HG03442 (cell line): Measurements from ENCODE around the gene PRPSAP1.
"Not testable (repeated sequence)": the region's sequence is repeated elsewhere in the genome, so short reads cannot be mapped to it uniquely, and the experiment has no call there.

Source experiments
- ATAC-seq: cut with Tn5 transposase; IDR thresholded peaks from one replicate; pipeline ENCODE4 v1.9.1; 2021; ENCODE audit warnings: mild to moderate bottlenecking, moderate library complexity; ENCODE audit not compliant: unreplicated experiment

Gene PRPSAP1

DNA sequence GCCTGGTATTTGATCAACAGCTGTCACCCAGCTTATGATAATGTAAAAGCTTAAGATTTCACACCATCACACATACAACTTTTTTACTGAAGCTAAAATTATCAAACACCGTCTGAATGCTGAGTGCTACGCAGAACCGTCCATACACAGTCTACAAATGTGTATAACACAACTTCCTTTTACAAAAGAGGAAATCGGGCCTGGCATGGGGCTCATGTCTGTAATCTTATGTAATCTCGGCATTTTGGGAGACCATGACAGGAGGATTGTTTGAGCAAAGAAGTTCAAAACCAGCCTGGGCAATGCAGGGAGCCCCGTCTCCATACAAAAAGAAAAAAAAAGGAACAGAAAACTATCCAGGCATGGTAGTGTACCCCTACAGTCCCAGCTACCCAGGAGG lies 26.0 kb downstream of the PRPSAP1 start:
- no peak for ATAC-seq

DNA sequence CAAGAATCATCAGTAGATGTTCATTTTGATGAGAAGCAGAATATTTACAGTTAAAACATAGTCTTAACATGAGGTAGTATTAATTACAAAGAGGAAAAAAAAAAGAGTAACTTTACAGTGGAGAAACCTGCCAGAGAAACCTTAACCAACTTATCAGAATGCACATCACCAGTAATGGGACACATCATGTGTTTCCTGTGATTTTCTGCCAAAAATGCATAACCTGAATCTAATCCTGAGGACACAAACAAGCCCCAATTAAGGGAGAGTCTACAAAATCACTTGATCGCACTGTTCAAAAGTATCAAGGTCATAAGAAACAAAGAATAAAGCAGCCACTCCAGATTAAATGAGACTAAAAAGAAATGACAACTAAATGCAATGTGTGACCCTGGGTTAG lies 27.4 kb downstream of the PRPSAP1 start:
- no peak for ATAC-seq

DNA sequence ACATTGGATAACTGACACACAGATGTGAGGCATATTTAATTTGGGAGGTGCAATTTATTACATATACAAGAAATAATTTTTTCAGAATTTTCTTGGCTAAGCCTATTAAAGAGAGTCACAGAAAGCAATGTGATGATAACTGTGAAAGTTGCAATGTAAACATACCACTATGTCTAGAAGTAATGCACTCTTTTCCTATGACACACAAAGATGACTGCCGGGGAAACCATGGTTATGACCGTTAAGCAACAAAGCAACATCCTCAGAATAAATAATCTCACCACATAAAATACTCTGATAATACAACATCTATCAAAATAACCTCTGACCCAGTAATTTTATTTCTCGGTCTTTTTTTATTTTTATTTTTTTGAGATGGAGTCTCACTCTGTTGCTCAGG lies 35.1 kb downstream of the PRPSAP1 start:
- ATAC-seq = no peak

DNA sequence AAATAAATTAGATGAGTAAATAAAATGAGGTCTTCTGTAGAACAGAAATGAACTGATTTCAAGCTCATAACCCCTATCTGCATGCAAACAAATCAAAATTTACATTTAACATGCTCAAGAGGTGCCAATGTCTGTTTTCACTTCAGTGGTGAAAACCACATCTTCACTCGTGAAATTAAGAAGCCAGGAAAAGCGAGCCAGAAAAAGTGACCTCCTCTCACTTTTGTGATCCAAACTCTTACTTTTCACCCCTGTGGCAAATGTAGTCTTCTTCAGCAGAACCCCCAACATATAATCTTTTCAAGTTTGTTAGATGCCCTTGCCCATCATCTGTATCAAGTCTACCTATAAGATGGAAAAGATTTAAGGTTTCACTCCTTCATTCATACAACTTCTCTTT lies 36.2 kb downstream of the PRPSAP1 start:
- ATAC-seq = no peak

DNA sequence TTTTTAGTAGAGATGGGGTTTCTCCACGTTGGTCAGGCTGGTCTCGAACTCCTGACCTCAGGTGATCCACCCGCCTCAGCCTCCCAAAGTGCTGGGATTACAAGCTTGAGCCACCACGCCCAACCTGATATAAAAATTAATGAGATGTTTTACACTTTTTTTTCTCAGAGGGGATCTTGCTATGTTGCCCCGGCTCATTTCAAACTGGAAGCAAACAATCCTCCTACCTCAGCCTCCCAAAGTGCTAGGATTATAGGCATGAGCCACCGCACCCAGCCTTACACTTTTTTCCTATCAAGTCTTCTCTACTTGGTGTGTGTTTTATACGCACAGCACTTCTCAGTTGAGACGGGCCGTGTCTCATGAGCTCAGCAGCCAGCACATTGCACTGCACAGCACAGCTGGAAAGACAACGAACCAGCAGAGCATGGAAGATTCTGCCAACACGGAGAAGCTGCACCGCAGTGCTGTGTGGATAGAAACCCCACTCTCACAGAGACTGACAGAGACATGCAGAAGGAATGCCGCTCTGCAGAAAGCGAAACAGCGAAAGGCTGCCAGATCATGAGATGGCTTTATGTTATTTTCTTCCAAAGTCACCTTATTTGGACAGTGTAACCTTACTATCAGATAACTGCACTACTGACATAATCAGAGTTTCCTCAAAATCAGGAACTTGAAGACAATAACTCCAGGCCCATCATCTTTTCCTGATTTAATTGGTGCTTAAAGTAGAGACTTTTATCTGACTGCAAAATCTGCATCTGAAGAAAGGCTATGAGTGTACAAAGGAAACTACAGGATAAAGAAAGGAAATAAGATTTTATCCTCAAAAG lies 39.1 kb downstream of the PRPSAP1 start:
- no peak for ATAC-seq

DNA sequence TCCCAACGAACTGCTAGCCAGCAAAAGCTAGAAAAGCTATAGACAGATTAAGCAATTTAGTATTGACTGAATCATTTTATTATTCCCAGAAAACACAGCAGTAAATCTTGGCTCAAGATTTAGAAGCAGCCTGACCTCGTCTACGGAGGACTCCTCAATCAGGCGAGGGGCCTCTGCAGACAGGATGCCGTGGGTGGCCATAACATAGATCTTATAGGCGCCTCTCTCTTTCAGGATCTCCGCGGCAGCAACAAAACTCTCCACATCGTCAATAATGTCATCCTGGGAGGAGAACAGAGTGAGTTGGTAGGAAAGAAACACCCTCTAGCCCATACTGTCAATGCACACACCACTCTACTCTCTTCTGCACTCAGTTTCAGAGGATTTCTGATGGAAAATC lies 41.0 kb downstream of the PRPSAP1 start:
- ATAC-seq = no peak

DNA sequence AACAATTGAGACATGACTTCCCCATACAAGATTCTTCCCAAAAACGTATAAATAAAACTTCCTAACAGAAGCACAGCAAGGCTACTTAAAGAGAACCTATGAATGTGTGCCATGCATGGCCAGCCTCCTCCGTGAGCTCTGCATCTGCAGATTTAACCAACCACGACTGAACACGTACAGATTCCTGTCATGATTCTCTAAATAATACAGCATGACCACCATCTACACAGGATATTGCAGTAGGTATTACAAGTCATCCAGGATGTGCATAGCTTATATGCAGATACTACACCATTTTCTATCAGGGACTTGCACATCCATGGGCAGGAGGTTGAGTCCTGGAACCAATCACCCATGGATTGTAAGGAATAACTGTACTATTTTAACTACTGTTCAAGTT lies 44.3 kb downstream of the PRPSAP1 start:
- no peak for ATAC-seq

DNA sequence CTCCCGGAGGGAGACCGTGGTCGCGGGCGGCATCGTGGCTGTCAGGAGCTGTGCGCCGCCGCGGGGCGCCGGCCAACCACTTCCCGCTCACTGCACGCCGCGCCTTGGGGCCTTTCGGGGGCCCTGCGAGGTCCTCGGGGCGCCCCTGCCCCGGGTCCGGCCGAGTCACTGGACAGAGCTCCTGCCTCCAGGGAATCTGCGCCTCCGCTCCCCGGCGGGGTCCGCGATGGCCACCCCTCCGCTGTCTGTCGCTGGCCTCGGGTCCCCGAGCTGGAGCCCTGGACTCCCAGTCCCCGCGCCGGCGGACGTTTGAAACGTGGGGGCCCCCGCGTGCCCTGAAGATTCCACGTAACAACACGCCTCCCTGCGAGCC lies 45.8 kb downstream of the PRPSAP1 start, which contains the start of gene QRICH2:
Gene QRICH2 (minus strand): TSS at position 311 of the 373 bp plus-strand sequence. CDS start 278 bp downstream, at position 33.
- no peak for ATAC-seq

DNA sequence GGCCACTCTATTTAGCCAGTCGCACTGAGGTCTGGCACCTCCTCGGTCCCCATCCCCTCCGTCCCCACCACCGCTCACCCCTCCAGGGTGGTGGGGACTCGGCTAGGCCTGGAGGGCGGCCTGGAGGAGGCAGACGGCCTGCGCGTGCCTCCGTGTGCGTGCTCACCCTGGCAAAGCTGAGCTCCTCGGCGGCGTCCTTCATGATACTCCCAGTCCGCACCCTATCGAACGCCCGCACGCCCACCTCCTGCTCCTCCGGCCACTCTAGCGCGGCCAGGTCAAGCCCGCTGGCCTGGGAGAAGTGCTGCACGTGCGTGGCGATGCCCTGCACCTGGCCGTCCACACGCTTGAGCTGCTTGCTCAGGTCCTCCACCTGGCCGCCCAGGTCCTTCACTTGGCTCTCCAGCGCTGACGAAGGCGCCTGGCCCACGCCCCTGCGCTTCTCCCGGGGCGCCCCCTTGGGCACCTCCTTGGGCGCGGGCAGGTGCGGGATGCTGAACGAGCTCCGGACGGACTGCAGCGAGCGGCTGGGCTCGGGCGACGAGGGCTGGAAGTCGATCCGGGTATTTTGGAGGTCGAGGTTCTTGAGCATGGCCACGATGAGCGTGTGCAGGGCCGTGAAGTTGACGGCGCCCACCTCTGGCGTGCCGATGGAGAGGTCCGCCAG lies 46.3 kb downstream of the PRPSAP1 start:
- no peak for ATAC-seq

DNA sequence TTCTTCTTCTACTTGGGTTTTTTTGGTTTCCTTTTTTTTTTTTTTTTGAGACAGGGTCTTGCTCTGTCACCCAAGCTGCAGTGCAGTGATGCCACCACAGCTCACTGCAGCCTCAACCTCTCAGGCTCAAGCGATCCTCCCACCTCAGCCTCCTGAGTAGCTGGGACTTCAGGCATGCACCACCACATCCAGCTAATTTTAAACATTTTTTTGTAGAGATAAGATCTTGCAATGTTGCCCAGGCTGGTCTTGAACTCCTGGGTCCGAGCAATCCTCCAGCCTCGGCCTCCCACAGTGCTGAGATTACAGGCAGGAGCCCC lies 48.6 kb downstream of the PRPSAP1 start:
- ATAC-seq = not testable (repeated sequence)

DNA sequence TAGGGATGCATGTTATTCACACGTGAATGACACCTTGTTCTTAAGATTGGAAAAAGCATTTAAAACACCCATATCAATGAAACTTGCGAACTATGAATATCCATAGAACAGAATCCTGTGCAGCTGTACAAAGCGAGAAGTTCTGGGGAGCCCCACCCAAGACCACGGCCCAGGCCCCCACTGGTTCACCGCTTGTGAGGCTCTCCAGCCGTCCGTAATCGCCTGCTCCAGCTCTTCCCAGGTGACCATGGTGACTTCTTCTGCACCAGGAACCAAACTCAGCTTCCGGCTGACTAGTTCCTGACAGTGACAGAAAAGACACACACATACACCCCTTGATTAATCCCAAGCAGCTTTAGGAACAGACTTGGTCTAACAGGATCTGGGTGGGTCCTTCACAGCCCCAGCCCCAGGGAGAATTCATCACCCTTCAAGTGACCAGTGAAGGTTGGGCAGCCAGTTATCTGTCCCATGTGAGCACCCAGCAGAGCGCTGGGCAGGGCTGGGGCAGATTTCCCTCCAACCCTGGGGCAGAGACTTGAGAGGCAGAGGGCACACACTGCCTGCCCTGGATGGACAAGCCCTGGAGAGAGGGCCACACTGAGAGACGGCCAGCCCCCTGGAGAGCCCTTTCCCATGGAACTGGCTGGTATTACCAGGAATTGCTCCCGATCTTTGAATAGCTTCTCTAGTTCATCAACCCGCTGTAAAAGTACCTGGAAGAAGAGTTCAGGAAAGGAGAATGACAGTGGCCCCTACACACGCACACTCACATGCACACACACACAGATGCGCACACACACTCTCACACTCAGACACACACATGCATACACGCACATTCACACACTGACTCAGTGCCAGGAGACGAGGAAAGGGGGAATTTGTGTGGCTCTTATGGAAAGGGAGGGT lies 49.2 kb downstream of the PRPSAP1 start:
- ATAC-seq = no peak

DNA sequence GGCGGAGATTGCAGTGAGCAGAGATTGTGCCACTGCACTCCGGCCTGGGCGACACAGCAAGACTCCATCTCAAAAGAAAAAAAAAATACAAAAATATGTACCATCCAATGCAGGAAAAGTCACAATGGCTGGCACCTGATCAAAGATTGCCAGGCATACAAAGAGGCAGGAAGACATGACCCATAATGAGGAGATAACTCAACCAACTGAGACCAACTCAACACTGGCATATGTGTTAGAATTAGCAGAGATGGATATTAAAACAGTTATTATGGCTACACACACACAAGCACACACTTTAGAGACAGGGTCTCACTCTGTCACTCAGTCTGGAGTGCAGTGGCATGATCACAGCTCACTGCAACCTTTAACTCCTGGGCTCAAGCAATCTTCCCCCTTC lies 56.3 kb downstream of the PRPSAP1 start:
- ATAC-seq = no peak

DNA sequence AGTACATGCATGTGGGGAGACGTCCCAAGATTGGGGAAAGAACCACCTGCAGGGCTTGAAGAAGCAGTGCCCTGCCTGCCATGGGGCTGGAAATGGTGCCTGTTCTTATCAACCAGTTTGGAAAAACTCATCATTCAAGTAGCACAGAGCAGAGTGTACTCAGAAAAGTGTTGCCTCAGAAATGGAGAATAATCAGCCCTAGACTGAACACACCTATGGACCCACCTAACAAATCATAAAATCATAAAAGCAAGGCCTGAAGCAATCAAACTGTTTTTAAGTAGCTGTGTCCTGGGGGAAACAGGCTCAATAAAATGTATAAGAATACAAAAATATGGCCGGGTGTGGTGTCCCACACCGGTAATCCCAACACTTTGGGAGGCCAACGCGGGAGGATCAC lies 56.8 kb downstream of the PRPSAP1 start:
- ATAC-seq = no peak

DNA sequence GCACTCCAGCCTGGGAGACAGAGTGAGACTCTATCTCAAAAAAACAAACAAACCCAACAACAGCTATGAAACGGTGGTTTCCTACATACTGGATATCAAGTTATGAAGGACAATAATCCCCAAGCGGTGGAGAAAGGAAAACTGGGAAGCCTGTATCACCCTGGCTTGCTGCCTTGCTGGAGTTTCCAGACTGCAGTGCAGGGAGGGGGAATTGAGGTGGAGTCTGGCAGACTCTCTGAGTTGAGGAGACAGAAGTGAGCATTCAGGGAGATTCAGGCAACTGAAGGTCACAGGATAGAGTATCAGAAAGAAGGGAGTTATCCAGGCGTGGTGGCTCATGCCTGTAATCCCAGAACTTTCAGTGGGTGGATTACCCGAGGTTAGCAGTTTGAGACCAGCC lies 57.5 kb downstream of the PRPSAP1 start:
- ATAC-seq = no peak

DNA sequence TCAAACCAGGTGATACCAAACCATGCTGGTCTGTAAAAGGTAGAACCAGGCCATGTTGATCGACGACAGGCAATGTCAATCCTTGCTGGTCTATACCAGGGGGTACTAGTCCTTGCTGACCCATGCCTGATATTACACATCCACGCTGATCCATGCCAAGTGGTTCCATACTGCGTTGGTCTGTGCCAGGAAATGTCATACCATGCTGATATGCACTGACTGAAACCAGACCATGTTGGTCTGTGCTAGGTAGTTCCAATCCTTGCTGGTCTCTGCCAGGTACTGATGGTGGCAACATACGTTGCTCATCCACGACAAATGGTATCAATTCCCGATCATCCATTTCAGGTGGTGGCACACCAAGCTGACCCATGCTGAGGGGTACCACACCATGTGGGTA lies 60.6 kb downstream of the PRPSAP1 start:
- ATAC-seq = no peak

DNA sequence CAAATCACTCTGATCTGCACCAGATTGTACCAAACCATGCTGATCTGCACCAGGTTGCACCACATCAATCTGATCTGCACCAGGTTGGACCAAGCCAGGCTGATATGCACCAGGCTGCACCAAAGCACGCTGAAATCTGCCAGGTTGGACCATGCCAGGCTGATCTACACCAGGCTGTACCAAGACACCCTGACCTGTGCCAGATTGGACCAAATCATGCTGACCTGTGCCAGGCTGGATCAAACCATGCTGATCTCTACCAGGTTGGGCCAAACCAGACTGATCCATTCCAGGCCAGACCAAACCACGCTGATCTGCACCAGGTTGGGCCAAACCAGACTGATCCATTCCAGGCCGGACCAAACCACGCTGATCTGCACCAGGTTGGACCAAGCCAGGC lies 61.1 kb downstream of the PRPSAP1 start:
- no peak for ATAC-seq

DNA sequence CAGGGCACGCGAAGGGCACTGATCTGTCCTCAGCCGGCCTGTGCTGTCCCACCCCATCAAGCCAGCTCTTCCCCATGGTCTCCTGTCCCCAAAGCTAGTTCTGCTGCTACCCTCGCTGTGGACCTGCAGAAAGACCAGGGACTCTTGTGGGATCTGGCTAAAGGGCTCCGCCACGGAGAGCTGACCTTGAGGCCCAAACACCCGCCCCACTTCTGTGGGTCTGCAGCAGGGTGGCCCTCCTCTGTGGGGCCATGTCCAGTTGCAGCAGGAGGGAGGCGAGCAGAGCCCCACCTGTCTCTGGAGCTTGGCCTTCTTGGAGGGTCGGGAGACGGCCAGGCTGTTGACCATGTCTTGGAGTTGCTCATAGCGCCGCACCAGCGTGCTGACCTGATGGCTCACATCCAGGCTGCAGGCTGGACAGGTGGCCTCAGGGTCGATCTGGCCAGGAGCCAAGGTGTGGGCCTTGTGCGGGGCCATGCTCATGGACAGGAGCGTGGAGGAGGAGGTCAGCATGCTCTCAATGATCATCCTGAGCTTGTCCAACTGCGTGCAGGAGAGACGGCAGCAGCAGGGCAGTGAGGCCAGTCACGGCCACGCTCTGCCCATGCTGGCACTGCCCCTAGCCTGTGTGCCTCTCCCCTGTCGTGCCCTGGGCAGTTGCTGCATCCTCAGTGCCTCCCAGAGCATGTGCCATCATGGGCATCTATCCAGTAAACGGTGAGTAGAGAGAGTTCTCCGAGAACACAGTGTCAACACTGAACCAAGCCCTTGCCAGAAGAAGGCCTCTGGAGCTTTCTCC lies 71.9 kb downstream of the PRPSAP1 start:
- no peak for ATAC-seq

DNA sequence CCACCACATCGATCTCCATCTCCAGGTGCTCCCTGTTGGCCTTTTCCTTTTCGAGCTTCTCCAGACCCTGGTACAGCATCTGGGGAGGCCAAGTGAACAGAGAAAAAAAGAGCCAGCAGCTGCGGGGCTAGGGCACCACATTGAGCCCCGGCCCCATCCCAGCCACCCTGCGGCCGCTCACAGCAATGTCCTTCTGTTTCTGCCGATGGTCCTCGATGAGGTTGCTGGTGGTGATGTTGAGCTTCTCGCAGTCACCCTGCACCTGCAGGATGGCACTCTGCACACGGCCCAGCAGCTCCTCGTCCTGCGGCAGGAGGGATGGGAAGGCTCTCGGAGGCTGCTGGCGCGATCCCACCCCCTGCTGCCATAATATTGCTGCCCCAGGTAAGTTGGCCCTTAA lies 73.1 kb downstream of the PRPSAP1 start:
- ATAC-seq = no peak

DNA sequence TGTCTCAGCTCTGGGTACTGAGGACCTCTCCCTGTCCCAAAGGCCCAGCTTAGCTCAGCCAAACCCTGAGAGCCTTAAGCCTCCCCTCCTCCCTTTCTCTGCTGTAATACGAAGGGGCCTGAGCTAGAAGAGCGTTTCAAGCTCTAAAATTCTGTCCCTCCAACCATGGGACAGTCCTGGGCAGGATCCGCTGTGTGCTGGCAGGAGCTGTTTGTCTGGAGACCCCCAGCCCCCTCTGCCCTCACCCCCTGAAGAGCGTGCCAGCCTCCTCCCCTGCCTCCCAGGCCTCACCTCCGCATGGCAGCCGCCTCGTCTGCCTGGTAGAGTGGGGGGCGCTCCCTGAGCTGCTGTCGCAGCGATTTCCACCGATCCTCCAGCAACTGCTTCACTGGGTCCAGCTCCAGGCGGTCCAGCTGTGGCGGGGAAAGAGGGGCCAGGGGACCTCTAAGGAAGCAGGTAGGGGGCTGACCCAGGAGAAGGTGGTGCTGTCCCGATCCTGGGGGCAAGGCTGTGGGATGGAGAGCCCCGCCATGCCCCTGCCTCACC lies 73.9 kb downstream of the PRPSAP1 start:
- no peak for ATAC-seq

DNA sequence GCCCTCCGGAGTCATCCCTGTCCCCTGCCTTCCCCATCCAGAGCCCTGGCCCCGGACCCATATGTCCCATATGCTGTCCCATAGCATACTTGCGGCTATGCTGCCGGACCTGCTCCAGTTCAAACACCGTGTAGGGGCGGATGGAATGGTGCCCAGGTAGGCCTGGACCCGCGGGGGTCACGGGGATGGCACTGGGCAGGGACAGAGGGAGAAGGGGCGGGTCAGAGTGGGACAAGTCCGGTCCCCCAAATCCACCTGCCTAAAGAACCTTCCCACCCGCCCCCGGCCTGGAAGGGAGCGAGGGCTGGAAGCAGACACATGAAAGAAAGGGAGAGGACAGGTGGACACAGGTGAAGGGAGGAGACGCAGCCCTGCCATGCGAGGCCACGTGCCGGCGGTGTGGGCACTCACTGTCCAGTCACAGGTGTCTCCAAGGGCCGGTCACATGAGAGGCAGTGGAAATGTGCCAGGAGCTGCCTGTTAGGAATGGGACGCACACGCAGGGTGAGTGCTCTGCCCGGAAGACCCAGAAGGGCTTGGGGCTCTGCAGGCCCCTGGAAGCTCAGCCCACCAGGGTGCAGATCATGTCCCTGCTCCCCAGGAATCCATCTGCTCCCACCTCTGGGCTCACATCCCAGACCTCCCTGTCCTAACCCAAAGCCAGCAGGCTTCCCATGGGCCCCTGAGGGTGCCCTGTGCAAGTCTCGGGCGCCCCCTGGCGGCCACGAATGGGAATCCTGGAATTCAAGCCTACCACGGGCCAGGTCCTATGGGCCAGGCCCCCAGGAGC lies 74.6 kb downstream of the PRPSAP1 start:
- ATAC-seq = no peak
